Activated naive CD4-positive, alpha-beta T cell treated with anti-CD3 and anti-CD28 coated beads for 36 hours (primary cell): ENCODE data around the gene MAGEL2. TPM values are rescaled to one million over a fixed set of nuclear protein-coding genes. Genes with fewer than 3 reads are reported as not detected.
"Not testable (repeated sequence)": the region's sequence is repeated elsewhere in the genome, so short reads cannot be mapped to it uniquely, and the experiment has no call there.

Experiments
- CTCF ChIA-PET: fragments of 350-600 bp; sonication (Branson Sonifier 250); formaldehyde crosslinking; loops from one replicate; lab custom pipeline; 2021; ENCODE audit warnings: antibody characterized with exemption; lab: Charles Lee
- DNase-seq: peaks from one replicate; pipeline ENCODE4 v3.0.0-alpha.2; 2020
- H3K27ac Mint-ChIP-seq: one replicate; pipeline ENCODE4 v1.8.0; 2021; ENCODE audit warnings: mild to moderate bottlenecking, mixed read lengths
- H3K27me3 Mint-ChIP-seq: one replicate; pipeline ENCODE4 v1.8.0; 2021; ENCODE audit warnings: low read depth, mixed read lengths
- H3K36me3 Mint-ChIP-seq: one replicate; pipeline ENCODE4 v1.8.0; 2021; ENCODE audit warnings: low read depth, mixed read lengths
- H3K4me1 Mint-ChIP-seq: one replicate; pipeline ENCODE4 v1.8.0; 2021; ENCODE audit warnings: low read depth, mixed read lengths
- H3K4me3 Mint-ChIP-seq: one replicate; pipeline ENCODE4 v1.8.0; 2021; ENCODE audit warnings: mild to moderate bottlenecking, moderate library complexity, mixed read lengths
- H3K9me3 Mint-ChIP-seq: one replicate; pipeline ENCODE4 v1.8.0; 2021; ENCODE audit warnings: mixed read lengths
- intact Hi-C: fragments of 100-400 bp; cut with micrococcal nuclease; formaldehyde crosslinking; loops from one replicate; pipeline ENCODE4 v1.15.1; 2023
- total RNA-seq, 2 experiments: library from RNA; stranded (reverse); gene quantifications; one replicate each; pipeline ENCODE4 v1.2.3, GENCODE V29; 2021

The MAGEL2 gene
- total RNA-seq, 2 experiments from 2014 or later: not detected

- H3K27ac Mint-ChIP-seq, H3K27me3 Mint-ChIP-seq, intact Hi-C loops, H3K36me3 Mint-ChIP-seq, DNase-seq, H3K9me3 Mint-ChIP-seq, H3K4me1 Mint-ChIP-seq, CTCF ChIA-PET, H3K4me3 Mint-ChIP-seq: not testable (repeated sequence)
Measured at GRCh38 chr15:23597278-23597677, 50.4 kb downstream of the MAGEL2 start.

GRCh38 chr15:23596736-23597135, 50.9 kb downstream of the MAGEL2 start:
- DNase-seq: no peak
- intact Hi-C loops: no loop called here
- H3K27me3 Mint-ChIP-seq: no peaks in the 10 kb centered on the region
- H3K27ac Mint-ChIP-seq: no peak overlapping the region
- H3K36me3 Mint-ChIP-seq: no peaks in the 10 kb centered on the region
- no peaks in the 10 kb centered on the region for H3K4me1 Mint-ChIP-seq
- CTCF ChIA-PET: interaction anchor here (0.6 kb wide), 1 partner anchor 99 kb away, joined by 5 read pairs; no protein-coding TSS in a partner anchor
- no peaks in the 10 kb centered on the region for H3K9me3 Mint-ChIP-seq
- H3K4me3 Mint-ChIP-seq: no peak overlapping the region

GRCh38 chr15:23595368-23595767, 52.3 kb downstream of the MAGEL2 start:
- CTCF ChIA-PET: no interaction called here
- Mint-ChIP-seq H3K27me3 (no peaks in the 10 kb centered on the region), H3K4me1 (no peaks in the 10 kb centered on the region), H3K9me3 (no peaks in the 10 kb centered on the region), H3K27ac (no peak overlapping the region), H3K4me3 (no peak overlapping the region), H3K36me3 (no peaks in the 10 kb centered on the region)
- intact Hi-C loops: no loop called here
- no peak for DNase-seq

GRCh38 chr15:23594252-23594770, 53.4 kb downstream of the MAGEL2 start:
- Mint-ChIP-seq H3K4me3 (no peak overlapping the region), H3K36me3 (no peaks in the 10 kb centered on the region), H3K27ac (no peak overlapping the region), H3K4me1 (no peaks in the 10 kb centered on the region), H3K9me3 (no peaks in the 10 kb centered on the region), H3K27me3 (peaks cover 2% of the 10 kb centered on the region)
- CTCF ChIA-PET: no interaction called here
- DNase-seq: no peak
- intact Hi-C loops: no loop called here

Other genes starting within 250 kb of the MAGEL2 start
- gene GOLGA6L2, start 200.6 kb downstream of the MAGEL2 start, total RNA-seq: not detected
- 1 to 10 TPM; 2.5 to 3.2 TPM for gene MKRN3, start 82.2 kb downstream of the MAGEL2 start, total RNA-seq
- gene NDN, start 39.4 kb upstream of the MAGEL2 start, total RNA-seq: 1 to 10 TPM; 1.6 to 2.3 TPM